Measurements from ENCODE around the gene NR2C2. TPM values are rescaled to one million over a fixed set of nuclear protein-coding genes. Genes with fewer than 3 reads are reported as not detected.

The NR2C2 gene
- polyA plus RNA-seq, 1 donor (not counting 4 experiments of a cell fraction or from before 2014, with no cell fraction given), result 9.4 TPM

DNA sequence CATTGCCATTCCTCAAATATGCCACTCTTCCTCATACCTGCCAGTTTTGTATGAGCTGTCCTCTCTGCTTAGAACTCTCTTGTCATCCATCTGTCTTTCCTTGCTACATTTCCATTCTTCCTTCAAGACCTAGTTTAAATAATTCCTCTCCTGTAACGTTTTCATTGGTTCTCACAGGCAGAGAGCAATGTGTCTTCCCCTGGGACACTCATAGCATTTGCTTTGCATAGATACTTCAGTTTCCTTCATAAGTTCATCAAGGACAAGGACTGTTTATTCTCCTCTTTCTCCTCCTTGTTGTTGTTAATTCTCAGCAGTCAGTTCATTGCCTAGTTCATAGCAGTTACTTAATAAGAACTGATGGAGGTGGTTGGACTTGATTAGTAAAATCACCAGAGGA is 10.5 kb downstream of the NR2C2 start:
- H3K4me3 ChIP-seq (ENCODE audit: control insufficient read depth in 2 of 3, extremely low read depth in 1 of 3, insufficient read depth in 2 of 3, low read depth in 1 of 3, low read length in 3 of 3), result no peak overlapping the region
- H4K20me1 ChIP-seq (ENCODE audit: control insufficient read depth, extremely low read depth, insufficient read depth, low read length), result no peaks in the 10 kb centered on the region
- TF ChIP-seq, protein P1, sequence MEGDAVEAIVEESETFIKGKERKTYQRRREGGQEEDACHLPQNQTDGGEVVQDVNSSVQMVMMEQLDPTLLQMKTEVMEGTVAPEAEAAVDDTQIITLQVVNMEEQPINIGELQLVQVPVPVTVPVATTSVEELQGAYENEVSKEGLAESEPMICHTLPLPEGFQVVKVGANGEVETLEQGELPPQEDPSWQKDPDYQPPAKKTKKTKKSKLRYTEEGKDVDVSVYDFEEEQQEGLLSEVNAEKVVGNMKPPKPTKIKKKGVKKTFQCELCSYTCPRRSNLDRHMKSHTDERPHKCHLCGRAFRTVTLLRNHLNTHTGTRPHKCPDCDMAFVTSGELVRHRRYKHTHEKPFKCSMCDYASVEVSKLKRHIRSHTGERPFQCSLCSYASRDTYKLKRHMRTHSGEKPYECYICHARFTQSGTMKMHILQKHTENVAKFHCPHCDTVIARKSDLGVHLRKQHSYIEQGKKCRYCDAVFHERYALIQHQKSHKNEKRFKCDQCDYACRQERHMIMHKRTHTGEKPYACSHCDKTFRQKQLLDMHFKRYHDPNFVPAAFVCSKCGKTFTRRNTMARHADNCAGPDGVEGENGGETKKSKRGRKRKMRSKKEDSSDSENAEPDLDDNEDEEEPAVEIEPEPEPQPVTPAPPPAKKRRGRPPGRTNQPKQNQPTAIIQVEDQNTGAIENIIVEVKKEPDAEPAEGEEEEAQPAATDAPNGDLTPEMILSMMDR (optimal IDR thresholded peaks at IDR 0.05 in 1 of 3, IDR thresholded peaks at IDR 0.05 in 1 of 3, conservative IDR thresholded peaks at IDR 0.05 in 1 of 3; ENCODE audit: extremely low read depth in 1 of 3, insufficient read depth in 2 of 3, low read length in 3 of 3), result no peak
- TF ChIP-seq EZH2 (IDR thresholded peaks at IDR 0.05; ENCODE audit: low read length), result no peak
- no peaks in the 10 kb centered on the region for H3K9me3 ChIP-seq (ENCODE audit: control insufficient read depth, low read depth, low read length)
- no peak overlapping the region for H3K4me2 ChIP-seq (ENCODE audit: control insufficient read depth, extremely low read depth, insufficient read depth, low read depth, low read length)
- no peaks in the 10 kb centered on the region for H3K9me1 ChIP-seq (ENCODE audit: control insufficient read depth, extremely low read depth, insufficient read depth, low read length)
- peaks cover 26% of the 10 kb centered on the region for H3K79me2 ChIP-seq (ENCODE audit: control insufficient read depth, insufficient read depth, low read length)
- dilution Hi-C loops (cut with MboI; ENCODE audit: extremely low pct_ligation_motif_present, low sequenced_read_pairs), result no loop called here
- no peak for DNase-seq (ENCODE audit: low read depth, low spot score)
- H3K27ac ChIP-seq (ENCODE audit: control insufficient read depth, insufficient read depth, low read length), result no peak overlapping the region
- H3K4me1 ChIP-seq (ENCODE audit: control insufficient read depth, extremely low read depth, insufficient read depth, low read length), result peaks cover 4% of the 10 kb centered on the region
- peaks cover 0 to 3% of the 10 kb centered on the region in 2 experiments for H3K36me3 ChIP-seq (ENCODE audit: control insufficient read depth in 2 of 2, extremely low read depth in 1 of 2, insufficient read depth in 2 of 2, low read length in 2 of 2)
- H3K27me3 ChIP-seq (ENCODE audit: control insufficient read depth, extremely low read depth, insufficient read depth, low read length), result no peaks in the 10 kb centered on the region
- no peak for FAIRE-seq
- no peak overlapping the region for H3K9ac ChIP-seq (ENCODE audit: control insufficient read depth, extremely low read depth, insufficient read depth, low read length)
- no peak overlapping the region for H2AFZ ChIP-seq (ENCODE audit: control insufficient read depth, low read length)

DNA sequence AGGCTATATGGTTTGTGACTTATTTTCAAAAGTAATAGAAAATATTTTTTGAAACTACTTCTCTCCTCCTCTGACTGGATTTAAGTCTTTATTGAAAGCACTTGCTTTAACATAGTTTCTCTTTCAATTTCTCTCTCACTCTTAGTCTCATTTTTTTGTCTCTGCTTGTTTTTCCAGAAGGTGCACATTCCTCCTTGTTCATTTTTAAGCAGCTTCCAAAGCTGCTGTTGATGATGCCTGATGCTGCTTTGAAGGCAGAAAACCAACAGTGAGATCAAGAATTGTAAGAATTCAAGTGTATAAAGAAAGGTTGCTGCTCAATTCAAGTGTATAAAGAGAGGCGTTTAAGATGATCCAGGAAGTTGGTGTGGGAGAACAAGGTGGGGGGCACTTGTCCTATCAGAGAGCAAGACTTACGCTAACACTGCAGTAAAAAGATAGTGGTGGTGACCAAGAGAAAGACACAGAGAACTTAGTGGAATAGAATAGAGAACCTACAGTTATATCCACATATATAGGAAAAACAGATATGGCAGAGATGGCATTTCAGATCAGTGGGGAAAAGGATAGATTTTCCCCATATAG is 12.1 kb downstream of the NR2C2 start:
- DNase-seq (ENCODE audit: low read depth, low spot score), result no peak
- H3K9me3 ChIP-seq (ENCODE audit: control insufficient read depth, low read depth, low read length), result no peaks in the 10 kb centered on the region
- H3K4me3 ChIP-seq (ENCODE audit: control insufficient read depth in 2 of 3, extremely low read depth in 1 of 3, insufficient read depth in 2 of 3, low read depth in 1 of 3, low read length in 3 of 3), result no peak overlapping the region
- peaks cover 6% of the 10 kb centered on the region for H3K4me1 ChIP-seq (ENCODE audit: control insufficient read depth, extremely low read depth, insufficient read depth, low read length)
- peak; percentile 46 for FAIRE-seq
- TF ChIP-seq EZH2 (IDR thresholded peaks at IDR 0.05; ENCODE audit: low read length), result no peak
- TF ChIP-seq, protein P1 (optimal IDR thresholded peaks at IDR 0.05 in 1 of 3, IDR thresholded peaks at IDR 0.05 in 1 of 3, conservative IDR thresholded peaks at IDR 0.05 in 1 of 3; ENCODE audit: extremely low read depth in 1 of 3, insufficient read depth in 2 of 3, low read length in 3 of 3), result no peak
- dilution Hi-C loops (cut with MboI; ENCODE audit: extremely low pct_ligation_motif_present, low sequenced_read_pairs), result no loop called here
- H4K20me1 ChIP-seq (ENCODE audit: control insufficient read depth, extremely low read depth, insufficient read depth, low read length), result no peaks in the 10 kb centered on the region
- no peak overlapping the region for H3K27ac ChIP-seq (ENCODE audit: control insufficient read depth, insufficient read depth, low read length)
- peaks cover 0 to 3% of the 10 kb centered on the region in 2 experiments for H3K36me3 ChIP-seq (ENCODE audit: control insufficient read depth in 2 of 2, extremely low read depth in 1 of 2, insufficient read depth in 2 of 2, low read length in 2 of 2)
- H3K27me3 ChIP-seq (ENCODE audit: control insufficient read depth, extremely low read depth, insufficient read depth, low read length), result no peaks in the 10 kb centered on the region
- H3K79me2 ChIP-seq (ENCODE audit: control insufficient read depth, insufficient read depth, low read length), result peaks cover 22% of the 10 kb centered on the region
- H3K9ac ChIP-seq (ENCODE audit: control insufficient read depth, extremely low read depth, insufficient read depth, low read length), result no peak overlapping the region
- H3K9me1 ChIP-seq (ENCODE audit: control insufficient read depth, extremely low read depth, insufficient read depth, low read length), result no peaks in the 10 kb centered on the region
- H2AFZ ChIP-seq (ENCODE audit: control insufficient read depth, low read length), result no peak overlapping the region
- no peak overlapping the region for H3K4me2 ChIP-seq (ENCODE audit: control insufficient read depth, extremely low read depth, insufficient read depth, low read depth, low read length)

Measured in keratinocyte (primary cell).